Activated T-cell treated with anti-CD3 and anti-CD28 coated beads for 4 hours (primary cell): Measurements from ENCODE around the gene SURF6.

Experiments
- DNase-seq: peaks from one replicate; pipeline ENCODE4 v3.0.0-alpha.2; 2020

SURF6 gene

GRCh38 chr9:133367221-133367620, 31.2 kb upstream of the SURF6 start:
- no peak for DNase-seq

GRCh38 chr9:133366435-133366834, 30.4 kb upstream of the SURF6 start:
- DNase-seq: no peak

- no peak for DNase-seq
Measured at GRCh38 chr9:133362359-133363044, 26.5 kb upstream of the SURF6 start.

GRCh38 chr9:133361507-133362092, 25.6 kb upstream of the SURF6 start:
- DNase-seq: no peak

- no peak for DNase-seq
Measured at GRCh38 chr9:133360400-133361393, 24.7 kb upstream of the SURF6 start.

GRCh38 chr9:133359399-133360175, 23.6 kb upstream of the SURF6 start:
- DNase-seq: no peak

- no peak for DNase-seq
Measured at GRCh38 chr9:133357656-133358055, 21.7 kb upstream of the SURF6 start.

GRCh38 chr9:133356391-133357091, 20.6 kb upstream of the SURF6 start, which contains the start of the genes SURF1 and SURF2:
TSS of gene SURF1 (minus strand) at chr9:133356487. CDS start at chr9:133356453, 34 bp downstream.
TSS of gene SURF2 (plus strand) at chr9:133356550. CDS start at chr9:133356593, 43 bp downstream.
- DNase-seq: peak; percentile 84

- DNase-seq: no peak
Measured at GRCh38 chr9:133355881-133356357, 19.9 kb upstream of the SURF6 start.

- no peak for DNase-seq
Measured at GRCh38 chr9:133354766-133355165, 18.8 kb upstream of the SURF6 start.

- DNase-seq: no peak
Measured at GRCh38 chr9:133353548-133353947, 17.6 kb upstream of the SURF6 start.

- DNase-seq: no peak
Measured at GRCh38 chr9:133352635-133353340, 16.8 kb upstream of the SURF6 start.

- DNase-seq: no peak
Measured at GRCh38 chr9:133351908-133352634, 16.1 kb upstream of the SURF6 start.

GRCh38 chr9:133351526-133351907, 15.5 kb upstream of the SURF6 start:
- no peak for DNase-seq

GRCh38 chr9:133349965-133350616, 14.1 kb upstream of the SURF6 start:
- DNase-seq: no peak

- DNase-seq: no peak
Measured at GRCh38 chr9:133348718-133349573, 13.0 kb upstream of the SURF6 start.

GRCh38 chr9:133347985-133348717, 12.2 kb upstream of the SURF6 start, which contains the start of the genes MED22 and RPL7A:
TSS of gene MED22 (minus strand) at chr9:133348131. CDS start at chr9:133346662, 1,469 bp downstream.
TSS of gene RPL7A (plus strand) at chr9:133348218. CDS start at chr9:133348244, 26 bp downstream.
- peak; percentile 93 for DNase-seq

- DNase-seq: no peak
Measured at GRCh38 chr9:133347515-133347984, 11.6 kb upstream of the SURF6 start.
